Endothelial cell of umbilical vein (primary cell): ENCODE data around the gene AGBL4. TPM values are rescaled to one million over a fixed set of nuclear protein-coding genes. Genes with fewer than 3 reads are reported as not detected.

Experiments used
- BruUV-seq: library from RNA; stranded (reverse); fragments of 400-500 nt; replicated peaks from 2 replicates; lab custom pipeline; 2021; lab: Mats Ljungman, UMichigan
- CTCF ChIA-PET: fragments of 300-600, 350-600 bp; sonication (Branson Sonifier 250); formaldehyde crosslinking; loops from one replicate; lab custom pipeline; 2021; ENCODE audit warnings: antibody characterized with exemption, inconsistent platforms; lab: Charles Lee
- POLR2A ChIA-PET: fragments of 300-600, 350-600 bp; sonication (Branson Sonifier 250); formaldehyde crosslinking; loops from one replicate; lab custom pipeline; 2021; ENCODE audit warnings: antibody characterized with exemption, inconsistent platforms; lab: Charles Lee
- DNase-seq: peaks from one replicate; pipeline ENCODE4 v3.0.0-alpha.2; 2011; ENCODE audit warnings: low read depth, low spot score
- FAIRE-seq: peaks from 2 replicates; lab custom pipeline; 2011; peaks lifted over from hg19 to GRCh38; lab: Jason Lieb, UNC
- H2AFZ ChIP-seq: 2 replicates; pipeline ENCODE4 v1.6.0; 2012; ENCODE audit warnings: low read depth, low read length, control low read depth, inconsistent platforms
- H3K27ac ChIP-seq: 2 replicates; pipeline ENCODE4 v1.5.1; 2011; ENCODE audit warnings: low read depth, mild to moderate bottlenecking, control low read depth, low read length, moderate library complexity; ENCODE audit not compliant: insufficient read depth
- H3K27me3 ChIP-seq, 2 experiments: 2 replicates each; pipeline versions ENCODE4 v1.6.0 to v1.6.1; 2011; ENCODE audit warnings: low read length in 2 of 2, mixed read lengths in 1 of 2; ENCODE audit not compliant: control insufficient read depth in 2 of 2, insufficient read depth in 2 of 2
- H3K36me3 ChIP-seq, 2 experiments: 2 replicates in 1 of 2; 3 replicates in 1 of 2; pipeline ENCODE4 v1.5.1; 2011; ENCODE audit warnings: low read length in 2 of 2, mild to moderate bottlenecking in 1 of 2, moderate library complexity in 1 of 2; ENCODE audit not compliant: control insufficient read depth in 2 of 2, insufficient read depth in 2 of 2; ENCODE audit errors: extremely low read depth in 1 of 2
- H3K4me1 ChIP-seq: 3 replicates; pipeline ENCODE4 v1.5.1; 2011; ENCODE audit warnings: mild to moderate bottlenecking, low read length; ENCODE audit not compliant: control insufficient read depth, insufficient read depth; ENCODE audit errors: extremely low read depth
- H3K4me2 ChIP-seq: 2 replicates; pipeline ENCODE4 v1.6.1; 2011; ENCODE audit warnings: low read length, control low read depth, mixed read lengths; ENCODE audit not compliant: insufficient read depth
- H3K4me3 ChIP-seq, 3 experiments: fragments of 200-600 bp in 1 of 3; sonication (generic), shearing (Covaris generic) in 1 of 3; replicated peaks in 1 of 3; 2 replicates each; pipeline ENCODE4 v1.5.1; 2011 to 2016; ENCODE audit warnings: control low read depth in 3 of 3, low read length in 3 of 3, mild to moderate bottlenecking in 2 of 3, inconsistent platforms in 1 of 3, low read depth in 1 of 3, moderate library complexity in 1 of 3; ENCODE audit not compliant: insufficient read depth in 1 of 3
- H3K79me2 ChIP-seq: 2 replicates; pipeline ENCODE4 v1.6.0; 2012; ENCODE audit warnings: low read length, inconsistent platforms; ENCODE audit not compliant: control insufficient read depth, insufficient read depth
- H3K9ac ChIP-seq: replicated peaks from 2 replicates; pipeline ENCODE3; 2011; ENCODE audit warnings: low read length, control low read depth; ENCODE audit not compliant: insufficient read depth; ENCODE audit errors: extremely low read depth
- H3K9me1 ChIP-seq: replicated peaks from 3 replicates; pipeline ENCODE4 v1.6.0; 2011; ENCODE audit warnings: mild to moderate bottlenecking, low read length; ENCODE audit not compliant: control insufficient read depth, insufficient read depth; ENCODE audit errors: extremely low read depth
- H3K9me3 ChIP-seq: replicated peaks from 2 replicates; pipeline ENCODE4 v1.5.1; 2012; ENCODE audit warnings: low read length, inconsistent platforms; ENCODE audit not compliant: control insufficient read depth, insufficient read depth
- H4K20me1 ChIP-seq: replicated peaks from 2 replicates; pipeline ENCODE3; 2011; ENCODE audit warnings: mild to moderate bottlenecking, low read length; ENCODE audit not compliant: control insufficient read depth, insufficient read depth; ENCODE audit errors: extremely low read depth
- EZH2 ChIP-seq: IDR thresholded peaks from 2 replicates; pipeline ENCODE4 v1.6.1; 2012; ENCODE audit warnings: borderline replicate concordance, low read depth, mild to moderate bottlenecking, moderate library complexity, low read length, inconsistent platforms; ENCODE audit not compliant: severe bottlenecking
- GATA2 ChIP-seq: IDR thresholded peaks from 2 replicates; pipeline ENCODE4 v1.7.0; 2011; ENCODE audit warnings: low read depth, mild to moderate bottlenecking, moderate library complexity, mixed read lengths, low read length; ENCODE audit not compliant: insufficient read length, insufficient read depth
- dilution Hi-C: fragments of 300-500 bp; cut with MboI; formaldehyde crosslinking; loops from one replicate; pipeline ENCODE4 v1.15.0; 2019; ENCODE audit warnings: low sequenced_read_pairs; ENCODE audit not compliant: extremely low pct_ligation_motif_present
- intact Hi-C: fragments of 100-400 bp; cut with micrococcal nuclease; formaldehyde crosslinking; loops from one replicate; pipeline ENCODE4 v1.10.0; 2022
- polyA plus RNA-seq, 4 experiments: library from polyadenylated mRNA; depleted of rRNA in 3 of 4; stranded (reverse) in 3 of 4; unstranded in 1 of 4; fragments of >200 nt; gene quantifications; 2 replicates each; pipeline versions ENCODE4 v1.2.1 to v1.2.3, GENCODE V29; 2011 to 2012; ENCODE audit warnings: missing spikeins in 1 of 4
- total RNA-seq: library from RNA; stranded (reverse); gene quantifications from 2 replicates; pipeline ENCODE4 v1.2.3, GENCODE V29; 2021
- TF ChIP-seq, protein P1 (sequence below), 2 donors: IDR thresholded peaks; 1 replicate in 1 of 2; 2 replicates in 1 of 2; pipeline ENCODE4 v1.5.1; 2011; ENCODE audit warnings: low read length in 2 of 2, mild to moderate bottlenecking in 2 of 2, moderate library complexity in 2 of 2, control low read depth in 1 of 2, inconsistent platforms in 1 of 2, low read depth in 1 of 2; ENCODE audit not compliant: insufficient read depth in 1 of 2; ENCODE audit errors: extremely low read depth in 1 of 2

Gene AGBL4
- total and polyA plus RNA-seq, 2 donors (not counting 3 experiments of a cell fraction or from before 2014, with no cell fraction given): not detected

DNA sequence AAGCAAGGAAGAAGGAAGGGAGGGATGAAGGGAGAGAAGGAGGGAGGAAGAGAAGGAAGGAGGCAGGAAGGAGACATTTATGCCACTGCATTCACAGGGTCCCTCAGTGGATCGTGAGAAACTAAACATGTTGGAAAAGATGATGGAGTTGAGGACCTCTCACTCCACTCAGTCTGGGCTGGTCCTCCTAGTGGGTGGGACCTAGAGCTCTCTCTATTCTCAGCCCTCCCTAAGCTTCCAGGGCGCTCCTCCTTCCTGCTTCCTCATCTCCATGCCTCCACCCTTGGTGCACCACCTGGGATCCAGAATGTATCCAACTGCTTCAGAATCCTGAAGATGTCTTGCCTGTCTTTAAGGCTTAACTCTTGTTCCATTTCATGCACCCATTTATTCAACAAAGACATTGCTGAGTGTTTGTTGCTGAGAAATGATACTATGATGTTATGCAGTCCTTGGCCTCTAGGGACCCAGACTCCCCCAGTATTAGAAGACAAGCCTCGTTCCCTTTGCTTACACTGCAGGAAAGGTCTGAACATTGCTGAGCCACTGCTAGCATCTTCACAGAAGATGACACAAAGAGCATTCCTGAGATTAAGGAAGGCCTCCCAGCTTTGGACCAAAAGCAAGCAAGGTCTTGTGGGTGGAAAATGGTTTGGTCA, 1335.5 kb downstream of the AGBL4 start:
- Histone ChIP-seq H4K20me1 (no peaks in the 10 kb centered on the region), H3K36me3 (no peaks in the 10 kb centered on the region), H3K4me3 (no peak overlapping the region), H2AFZ (no peak overlapping the region), H3K4me1 (no peaks in the 10 kb centered on the region), H3K27ac (no peak overlapping the region), H3K9me1 (no peaks in the 10 kb centered on the region), H3K4me2 (no peak overlapping the region), H3K9me3 (no peaks in the 10 kb centered on the region), H3K27me3 (no peaks in the 10 kb centered on the region), H3K79me2 (no peaks in the 10 kb centered on the region), H3K9ac (no peak overlapping the region)
- no peak for FAIRE-seq
- ChIA-PET CTCF (interaction anchor here (0.6 to 2.0 kb wide), 2 partner anchors 11 to 21 kb away, joined by 3 to 7 read pairs; no protein-coding TSS in a partner anchor), POLR2A (no interaction called here)
- no TSS peak for BruUV-seq
- TF ChIP-seq, protein P1, sequence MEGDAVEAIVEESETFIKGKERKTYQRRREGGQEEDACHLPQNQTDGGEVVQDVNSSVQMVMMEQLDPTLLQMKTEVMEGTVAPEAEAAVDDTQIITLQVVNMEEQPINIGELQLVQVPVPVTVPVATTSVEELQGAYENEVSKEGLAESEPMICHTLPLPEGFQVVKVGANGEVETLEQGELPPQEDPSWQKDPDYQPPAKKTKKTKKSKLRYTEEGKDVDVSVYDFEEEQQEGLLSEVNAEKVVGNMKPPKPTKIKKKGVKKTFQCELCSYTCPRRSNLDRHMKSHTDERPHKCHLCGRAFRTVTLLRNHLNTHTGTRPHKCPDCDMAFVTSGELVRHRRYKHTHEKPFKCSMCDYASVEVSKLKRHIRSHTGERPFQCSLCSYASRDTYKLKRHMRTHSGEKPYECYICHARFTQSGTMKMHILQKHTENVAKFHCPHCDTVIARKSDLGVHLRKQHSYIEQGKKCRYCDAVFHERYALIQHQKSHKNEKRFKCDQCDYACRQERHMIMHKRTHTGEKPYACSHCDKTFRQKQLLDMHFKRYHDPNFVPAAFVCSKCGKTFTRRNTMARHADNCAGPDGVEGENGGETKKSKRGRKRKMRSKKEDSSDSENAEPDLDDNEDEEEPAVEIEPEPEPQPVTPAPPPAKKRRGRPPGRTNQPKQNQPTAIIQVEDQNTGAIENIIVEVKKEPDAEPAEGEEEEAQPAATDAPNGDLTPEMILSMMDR (IDR thresholded peaks at IDR 0.05; ENCODE audit: extremely low read depth in 1 of 2, insufficient read depth in 1 of 2, low read depth in 1 of 2, low read length in 2 of 2): peak in 1 of 2 donors; percentile 13
- no peak for TF ChIP-seq GATA2
- TF ChIP-seq EZH2: no peak
- no peak for DNase-seq
- dilution Hi-C loops (no loop called here), intact Hi-C loops (no loop called here)
